ENCODE results near the gene TRIM16.
"Not testable (repeated sequence)": the region's sequence is repeated elsewhere in the genome, so short reads cannot be mapped to it uniquely, and the experiment has no call there.

TRIM16 gene

DNA sequence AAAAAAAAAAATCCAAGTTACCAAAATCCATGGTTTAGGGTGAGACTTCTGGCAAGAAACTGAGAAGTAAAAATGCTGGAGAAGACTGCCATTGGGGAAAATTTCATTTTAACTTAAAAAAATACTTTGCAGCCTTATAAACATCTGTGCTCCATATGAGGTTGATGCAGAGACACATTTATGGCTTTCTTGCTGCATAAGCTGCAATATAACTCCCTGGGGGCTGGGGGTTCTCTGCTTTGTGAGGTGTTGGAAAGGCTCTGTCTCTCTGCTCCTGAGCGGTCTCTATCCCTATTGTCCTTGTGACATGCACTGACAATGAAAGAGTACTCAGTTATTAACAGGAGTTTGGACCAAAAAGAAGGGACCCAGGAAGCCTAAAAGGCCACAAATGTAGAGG is 71.0 kb downstream of the TRIM16 start:
- DNase-seq = not testable (repeated sequence)

DNA sequence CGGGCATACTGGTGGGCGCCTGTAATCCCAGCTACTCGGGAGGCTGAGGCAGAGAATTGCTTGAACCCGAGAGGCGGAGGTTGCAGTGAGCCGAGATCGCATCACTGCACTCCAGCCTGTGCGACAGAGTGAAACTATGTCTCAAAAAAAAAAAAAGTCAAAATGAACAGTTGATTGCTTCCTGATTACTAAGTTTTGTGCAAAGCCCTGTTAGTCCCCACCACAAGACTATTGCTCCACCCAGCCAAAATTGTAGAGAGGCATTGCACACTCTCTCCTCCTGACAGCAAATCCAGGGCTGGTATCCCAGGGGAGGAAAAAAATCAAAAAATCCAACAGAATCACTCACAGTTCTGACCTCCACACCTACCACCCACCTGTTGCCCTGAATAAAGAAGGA is 91.2 kb downstream of the TRIM16 start:
- DNase-seq = not testable (repeated sequence)

DNA sequence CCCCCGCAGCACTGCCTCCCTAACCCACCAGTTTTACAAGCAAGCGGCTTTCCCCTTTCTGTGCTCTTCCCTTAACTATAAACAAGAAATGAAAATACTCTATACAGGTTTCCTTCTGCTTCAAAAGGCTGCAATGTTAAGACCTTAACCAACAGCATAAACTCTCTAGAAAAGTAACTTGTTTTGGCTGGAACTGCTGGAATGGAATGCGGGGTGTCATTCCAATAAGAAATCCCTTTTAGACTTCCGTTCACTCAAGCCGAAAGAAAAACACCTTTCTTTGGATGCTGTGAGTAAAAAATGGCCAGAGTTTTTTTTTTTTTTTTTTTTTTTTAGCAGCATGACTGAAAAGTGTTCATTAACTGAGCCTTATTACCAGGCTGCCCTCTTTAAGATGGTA is 92.1 kb downstream of the TRIM16 start:
- not testable (repeated sequence) for DNase-seq

DNA sequence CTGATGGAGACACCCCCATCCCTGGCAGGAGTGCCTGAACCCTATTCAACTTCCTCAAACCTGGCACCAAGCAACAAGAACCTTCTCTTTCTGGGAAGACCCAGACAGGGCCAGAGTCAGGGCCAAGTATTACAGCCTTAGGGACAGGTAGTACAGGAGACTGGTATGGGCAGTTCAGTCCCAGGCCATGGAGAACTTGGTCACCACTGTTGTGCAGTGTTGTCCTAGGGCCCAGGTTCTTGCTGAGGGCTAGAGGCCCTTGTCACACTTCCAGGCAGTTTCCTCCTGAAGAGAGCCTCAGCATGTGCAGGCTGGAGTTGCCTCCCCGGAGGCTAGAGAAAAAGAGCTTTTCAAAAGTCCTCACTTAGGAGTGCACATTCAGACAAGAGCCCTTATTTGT is 93.3 kb downstream of the TRIM16 start:
- DNase-seq = not testable (repeated sequence)

DNA sequence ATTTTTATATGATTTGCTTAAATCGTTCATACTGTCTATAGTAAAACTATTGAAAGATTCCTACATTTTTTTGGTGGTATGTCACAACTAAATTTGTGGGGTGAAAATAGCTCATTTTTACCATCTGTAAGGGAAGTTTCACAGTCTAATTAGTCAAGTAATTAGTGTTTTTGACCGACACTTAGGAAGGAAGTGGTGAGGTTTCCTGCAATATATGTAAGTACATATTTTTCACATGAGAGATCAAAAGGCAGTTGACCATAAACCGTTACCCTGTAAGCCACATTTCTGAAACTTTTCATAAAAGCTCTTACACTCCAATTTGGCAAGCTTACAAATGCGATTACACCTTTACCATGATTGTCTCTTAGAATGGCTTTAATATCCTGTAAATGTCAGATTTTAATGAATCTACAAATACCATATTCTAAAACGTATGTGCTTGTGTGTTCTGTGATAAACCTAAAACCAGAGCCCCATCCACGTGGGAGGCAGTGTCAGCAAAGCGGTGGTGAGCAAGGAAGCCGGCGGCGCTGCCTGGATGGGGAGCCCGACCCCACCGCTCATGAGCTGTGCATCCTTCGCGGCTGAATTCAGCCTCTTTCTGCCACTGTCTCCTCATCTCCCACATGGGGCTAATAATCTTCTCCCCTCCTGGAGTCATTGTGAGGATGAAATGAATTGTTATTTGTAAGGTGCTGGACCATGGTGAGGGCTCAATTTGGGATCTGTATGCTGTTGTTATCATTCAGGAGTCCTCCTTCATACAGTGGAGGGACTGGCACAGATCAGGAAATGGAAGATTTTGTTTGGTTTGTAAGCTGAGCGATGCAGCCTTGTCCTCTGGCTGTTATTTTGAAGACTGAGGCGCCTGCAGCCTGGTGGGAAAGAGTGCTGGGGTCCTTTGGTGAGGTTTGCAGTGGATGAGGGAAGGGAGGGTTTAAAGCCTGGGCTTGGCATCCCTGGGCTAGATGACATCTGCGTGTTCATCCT is 94.3 kb downstream of the TRIM16 start:
- DNase-seq = not testable (repeated sequence)

DNA sequence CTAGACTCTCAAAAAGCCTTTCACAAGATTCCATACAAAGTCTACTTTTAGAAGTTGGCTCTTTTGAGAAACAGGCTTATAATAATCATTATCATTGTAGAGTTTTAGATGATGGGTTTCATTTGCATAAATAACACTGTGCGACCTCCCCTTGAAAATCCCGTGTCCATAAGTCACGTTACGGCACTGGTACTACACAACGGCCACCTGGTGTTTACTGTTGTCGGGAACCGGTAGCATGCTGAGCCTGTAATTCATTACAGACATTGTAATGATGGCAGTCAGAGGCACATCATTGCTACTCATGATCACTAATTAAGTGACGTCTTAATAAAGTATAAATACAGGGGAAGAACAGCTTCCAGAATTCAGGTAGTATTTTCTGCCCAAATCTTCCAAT is 96.1 kb downstream of the TRIM16 start:
- peak; percentile 3 for DNase-seq

DNA sequence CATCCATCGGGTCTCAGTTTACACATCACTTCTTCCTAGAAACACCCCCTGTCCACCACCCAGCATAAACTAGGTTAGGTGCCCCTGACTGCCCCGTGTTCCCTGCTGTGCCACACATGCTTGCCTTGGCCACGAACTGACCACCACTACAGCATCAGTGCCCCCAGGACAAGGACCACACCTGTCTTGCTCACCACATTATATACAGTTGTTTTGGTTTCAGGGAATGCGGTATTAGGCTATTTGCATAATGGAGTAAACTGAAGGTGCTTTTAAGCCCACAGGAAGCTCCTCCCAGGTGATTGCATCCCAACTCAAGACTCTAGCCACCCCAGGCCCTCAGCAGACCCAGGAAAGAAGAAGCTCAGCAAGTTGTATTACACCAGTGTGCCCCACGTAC is 100.8 kb downstream of the TRIM16 start:
- not testable (repeated sequence) for DNase-seq

DNA sequence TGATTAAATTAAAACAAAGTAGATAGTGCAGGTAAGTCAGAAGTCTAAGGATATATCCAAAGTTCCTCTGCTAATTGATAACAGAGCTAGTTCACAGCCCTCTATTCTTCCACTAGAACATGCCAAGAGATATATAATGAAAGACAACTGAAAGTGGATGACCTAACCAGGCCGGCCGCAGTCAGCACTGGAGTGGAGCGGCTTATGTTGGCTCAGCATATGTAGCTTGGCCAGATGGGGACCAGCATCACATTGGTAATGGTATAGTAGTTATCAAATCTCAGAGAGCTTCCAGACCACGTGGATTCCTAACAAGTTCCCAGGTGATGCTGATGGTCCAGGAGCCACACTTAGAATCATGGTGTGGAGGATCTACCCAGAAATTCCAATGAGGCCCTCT is 102.6 kb downstream of the TRIM16 start:
- DNase-seq = not testable (repeated sequence)
